NCI-H2196 (cell line): ENCODE results near the gene UBE2G1.

Source experiments
- DNase-seq: peaks from one replicate; lab custom pipeline; 2025; ENCODE audit not compliant: unreplicated experiment; lab: John Stamatoyannopoulos, UW

Gene UBE2G1

GRCh38 chr17:4250887-4251286, 115.6 kb downstream of the UBE2G1 start:
- DNase-seq = no peak

- DNase-seq = no peak
These were observed 116.9 kb downstream of the UBE2G1 start for GRCh38 chr17:4249452-4250029.

- DNase-seq = no peak
These were observed 117.8 kb downstream of the UBE2G1 start for GRCh38 chr17:4248504-4249277.

GRCh38 chr17:4247971-4248388, 118.5 kb downstream of the UBE2G1 start:
- no peak for DNase-seq

- no peak for DNase-seq
These were observed 119.0 kb downstream of the UBE2G1 start for GRCh38 chr17:4247361-4247970.

- DNase-seq = no peak
These were observed 119.8 kb downstream of the UBE2G1 start for GRCh38 chr17:4246674-4247073.

- no peak for DNase-seq
These were observed 124.9 kb downstream of the UBE2G1 start for GRCh38 chr17:4241535-4241934.

- no peak for DNase-seq
These were observed 130.0 kb downstream of the UBE2G1 start for GRCh38 chr17:4236456-4236855.

- no peak for DNase-seq
These were observed 130.8 kb downstream of the UBE2G1 start for GRCh38 chr17:4235372-4236279.

GRCh38 chr17:4234401-4234800, 132.1 kb downstream of the UBE2G1 start:
- DNase-seq = no peak

- no peak for DNase-seq
These were observed 132.7 kb downstream of the UBE2G1 start for GRCh38 chr17:4233668-4234258.

GRCh38 chr17:4232168-4232813, 134.2 kb downstream of the UBE2G1 start:
- no peak for DNase-seq

- no peak for DNase-seq
These were observed 136.6 kb downstream of the UBE2G1 start for GRCh38 chr17:4229627-4230541.

- no peak for DNase-seq
These were observed 144.4 kb downstream of the UBE2G1 start for GRCh38 chr17:4221899-4222659.

- DNase-seq = no peak
These were observed 145.3 kb downstream of the UBE2G1 start for GRCh38 chr17:4221163-4221562.

- DNase-seq = no peak
These were observed 145.8 kb downstream of the UBE2G1 start for GRCh38 chr17:4220655-4221054.
